GM23248 (cell line): ENCODE measurements around the gene TMEM229A. TPM values are rescaled to one million over a fixed set of nuclear protein-coding genes. Genes with fewer than 3 reads are reported as not detected.

Experiments
- DNase-seq: peaks from one replicate; pipeline ENCODE4 v3.0.0-alpha.2; 2015
- H2AFZ ChIP-seq: fragments of 200-600 bp; sonication (generic); 2 replicates; pipeline ENCODE4 v1.6.1; 2016; ENCODE audit warnings: antibody characterized with exemption
- H3F3A ChIP-seq: fragments of 200-600 bp; sonication (generic); 2 replicates; pipeline ENCODE4 v1.6.1; 2016; ENCODE audit warnings: mild to moderate bottlenecking, antibody characterized with exemption, mixed run types; ENCODE audit not compliant: insufficient read depth
- H3K27ac ChIP-seq: fragments of 200-600 bp; sonication (generic); 2 replicates; pipeline ENCODE4 v1.5.1; 2016; ENCODE audit warnings: mild to moderate bottlenecking
- H3K27me3 ChIP-seq: fragments of 200-600 bp; sonication (generic); replicated peaks from 2 replicates; pipeline ENCODE4 v1.6.1; 2016; ENCODE audit warnings: mild to moderate bottlenecking; ENCODE audit not compliant: insufficient read depth
- H3K36me3 ChIP-seq: fragments of 200-600 bp; sonication (generic); 2 replicates; pipeline ENCODE4 v1.6.1; 2016; ENCODE audit warnings: low read depth, mild to moderate bottlenecking
- H3K4me1 ChIP-seq: fragments of 200-600 bp; sonication (generic); 2 replicates; pipeline ENCODE4 v1.6.1; 2016; ENCODE audit warnings: mild to moderate bottlenecking; ENCODE audit not compliant: insufficient read depth
- H3K4me2 ChIP-seq: fragments of 200-600 bp; sonication (generic); one replicate; pipeline ENCODE4 v1.6.1; 2016; ENCODE audit warnings: mild to moderate bottlenecking; ENCODE audit not compliant: unreplicated experiment
- H3K4me3 ChIP-seq: fragments of 200-600 bp; sonication (generic); 2 replicates; pipeline ENCODE4 v1.5.1; 2016; ENCODE audit warnings: mild to moderate bottlenecking
- H3K79me2 ChIP-seq: fragments of 200-600 bp; sonication (generic); 2 replicates; pipeline ENCODE4 v1.6.1; 2016; ENCODE audit warnings: mild to moderate bottlenecking; ENCODE audit not compliant: insufficient read depth
- H3K9ac ChIP-seq: fragments of 200-600 bp; sonication (generic); 2 replicates; pipeline ENCODE4 v1.6.1; 2016; ENCODE audit warnings: mild to moderate bottlenecking
- H3K9me2 ChIP-seq: fragments of 200-600 bp; sonication (generic); 2 replicates; pipeline ENCODE4 v1.6.1; 2016; ENCODE audit warnings: mixed run types, mild to moderate bottlenecking, moderate library complexity; ENCODE audit not compliant: insufficient read depth
- H3K9me3 ChIP-seq: fragments of 200-600 bp; sonication (generic); one replicate; pipeline ENCODE4 v1.6.1; 2017; ENCODE audit warnings: low read depth
- H4K20me1 ChIP-seq: fragments of 200-600 bp; sonication (generic); 2 replicates; pipeline ENCODE4 v1.6.0; 2016; ENCODE audit not compliant: insufficient read depth
- EZH2 ChIP-seq: fragments of 200-600 bp; sonication (generic); IDR thresholded peaks from 2 replicates; pipeline ENCODE4 v1.6.1; 2018; ENCODE audit warnings: antibody characterized with exemption, mild to moderate bottlenecking; ENCODE audit not compliant: insufficient read depth, poor library complexity, severe bottlenecking
- EZH2phosphoT487 ChIP-seq: fragments of 200-600 bp; sonication (generic); IDR thresholded peaks from 2 replicates; pipeline ENCODE4 v1.6.1; 2018; ENCODE audit warnings: antibody characterized with exemption, moderate library complexity, mild to moderate bottlenecking, low read depth; ENCODE audit not compliant: insufficient read depth
- WGBS, 2 experiments: methylation state at CpG; one replicate each; pipeline ENCODE4 v1.1.6; 2015 to 2017; ENCODE audit warnings: low lambda C conversion rate in 2 of 2, low coverage in 1 of 2; ENCODE audit errors: missing lambda C conversion rate in 2 of 2; 5-methylcytosine and 5-hydroxymethylcytosine counted together
- in situ Hi-C: fragments of 300-500 bp; cut with MboI; formaldehyde crosslinking; loops from 2 replicates; pipeline ENCODE4 v1.15.0; 2020
- polyA plus RNA-seq: library from polyadenylated mRNA; unstranded; fragments of >200 nt; fragmentation: Nextera tagmentation; extraction: Ambion mirVana; gene quantifications from 2 replicates; pipeline ENCODE4 v1.2.1, GENCODE V29; 2016
- total RNA-seq: library from RNA; depleted of rRNA; stranded (reverse); fragments of >200 nt; shearing (Covaris generic); gene quantifications from 2 replicates; pipeline ENCODE4 v1.2.3, GENCODE V29; 2014

Gene TMEM229A
- total and polyA plus RNA-seq, 2 experiments from 2014 or later, result not detected

DNA sequence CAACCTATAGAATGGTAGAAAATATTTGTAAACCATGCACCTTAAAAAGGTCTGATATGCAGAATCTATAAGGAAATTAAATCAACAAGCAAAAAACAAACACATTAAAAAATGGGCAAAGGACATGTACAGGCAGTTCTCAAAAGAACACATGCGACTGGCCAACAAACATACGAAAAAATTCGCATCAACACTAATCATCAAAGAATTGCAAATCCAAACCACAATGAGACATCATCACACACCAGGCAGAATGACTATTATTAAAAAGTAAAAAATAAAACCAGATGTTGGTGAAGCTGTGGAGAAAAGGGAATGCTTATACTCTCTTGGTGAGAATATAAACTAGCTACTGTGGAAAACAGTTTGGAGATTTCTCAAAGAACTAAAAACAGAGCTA lies 33.2 kb downstream of the TMEM229A start:
- Histone ChIP-seq H3K27ac (no peak overlapping the region), H3K79me2 (no peaks in the 10 kb centered on the region), H3K9me3 (no peaks in the 10 kb centered on the region), H3F3A (no peaks in the 10 kb centered on the region), H4K20me1 (no peaks in the 10 kb centered on the region), H3K27me3 (no peaks in the 10 kb centered on the region), H3K4me2 (no peak overlapping the region), H3K9ac (no peak overlapping the region), H3K9me2 (no peaks in the 10 kb centered on the region), H3K4me3 (no peak overlapping the region), H3K36me3 (no peaks in the 10 kb centered on the region), H2AFZ (no peak overlapping the region), H3K4me1 (no peaks in the 10 kb centered on the region)
- 25 to 36% methylated on average over 3 of the region's 3 CpGs for WGBS, 2 experiments
- DNase-seq, result peak; percentile 0
- in situ Hi-C loops, result no loop called here
- TF ChIP-seq EZH2phosphoT487 (no peak), EZH2 (no peak)

- DNase-seq, result no peak
- Histone ChIP-seq H3K27ac (no peak overlapping the region), H3K4me1 (no peaks in the 10 kb centered on the region), H3K36me3 (no peaks in the 10 kb centered on the region), H4K20me1 (no peaks in the 10 kb centered on the region), H3K9ac (no peak overlapping the region), H3K27me3 (no peaks in the 10 kb centered on the region), H3K9me2 (no peaks in the 10 kb centered on the region), H3K4me3 (no peak overlapping the region), H3K79me2 (no peaks in the 10 kb centered on the region), H3K9me3 (no peaks in the 10 kb centered on the region), H2AFZ (no peak overlapping the region), H3K4me2 (no peak overlapping the region), H3F3A (no peaks in the 10 kb centered on the region)
- in situ Hi-C loops, result no loop called here
- TF ChIP-seq EZH2phosphoT487 (no peak), EZH2 (no peak)
- 16 to 21% methylated on average over 5 of the region's 5 CpGs for WGBS, 2 experiments
Observed at GRCh38 chr7:123998921-123999320, 33.9 kb downstream of the TMEM229A start.

GRCh38 chr7:123996327-123996625 lies 36.6 kb downstream of the TMEM229A start:
- in situ Hi-C loops, result no loop called here
- no peaks in the 10 kb centered on the region for H3K9me2 ChIP-seq
- H3K4me3 ChIP-seq, result no peak overlapping the region
- H3K27me3 ChIP-seq, result no peaks in the 10 kb centered on the region
- no peak overlapping the region for H3K27ac ChIP-seq
- H3K36me3 ChIP-seq, result no peaks in the 10 kb centered on the region
- no peaks in the 10 kb centered on the region for H4K20me1 ChIP-seq
- no peaks in the 10 kb centered on the region for H3F3A ChIP-seq
- WGBS, 2 experiments, result 62 to 69% methylated on average over 6 of the region's 6 CpGs
- DNase-seq, result no peak
- no peaks in the 10 kb centered on the region for H3K9me3 ChIP-seq
- no peaks in the 10 kb centered on the region for H3K79me2 ChIP-seq
- no peak overlapping the region for H3K4me2 ChIP-seq
- no peaks in the 10 kb centered on the region for H3K4me1 ChIP-seq
- H2AFZ ChIP-seq, result no peak overlapping the region
- H3K9ac ChIP-seq, result no peak overlapping the region
- TF ChIP-seq EZH2phosphoT487 (no peak), EZH2 (no peak)

GRCh38 chr7:123995617-123996326 lies 37.1 kb downstream of the TMEM229A start:
- Histone ChIP-seq H3K36me3 (no peaks in the 10 kb centered on the region), H3K79me2 (no peaks in the 10 kb centered on the region), H3K4me2 (no peak overlapping the region), H3K9me2 (no peaks in the 10 kb centered on the region), H3K27ac (no peak overlapping the region), H3K4me3 (no peak overlapping the region), H3K27me3 (no peaks in the 10 kb centered on the region), H2AFZ (no peak overlapping the region), H3K9ac (no peak overlapping the region), H4K20me1 (no peaks in the 10 kb centered on the region), H3K9me3 (no peaks in the 10 kb centered on the region), H3F3A (no peaks in the 10 kb centered on the region), H3K4me1 (no peaks in the 10 kb centered on the region)
- in situ Hi-C loops, result no loop called here
- TF ChIP-seq EZH2 (no peak), EZH2phosphoT487 (no peak)
- no peak for DNase-seq
- 43 to 48% methylated on average over 10 of the region's 10 CpGs for WGBS, 2 experiments

DNA sequence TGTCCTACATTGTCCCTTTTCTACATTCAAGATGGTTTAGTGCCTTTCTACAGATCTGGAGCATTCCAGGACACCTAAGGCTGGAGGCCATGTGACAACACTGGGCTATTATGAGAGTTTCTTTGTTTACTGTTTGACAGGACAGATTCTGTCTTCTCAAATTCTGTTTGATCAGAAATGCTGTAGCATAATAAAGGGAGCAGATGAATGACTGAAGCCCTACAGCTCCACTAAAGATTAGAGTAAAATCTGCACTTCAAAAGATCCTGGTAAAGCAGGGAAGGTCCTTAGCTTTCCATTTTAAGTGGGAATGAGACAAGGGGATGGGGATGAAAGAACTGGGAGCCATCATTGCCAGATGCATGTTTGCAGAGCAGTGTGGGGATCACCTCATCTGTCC lies 38.4 kb downstream of the TMEM229A start:
- no peak overlapping the region for H3K4me3 ChIP-seq
- no peak overlapping the region for H2AFZ ChIP-seq
- TF ChIP-seq EZH2 (no peak), EZH2phosphoT487 (no peak)
- no peaks in the 10 kb centered on the region for H3K27me3 ChIP-seq
- H3K9ac ChIP-seq, result no peak overlapping the region
- no peak for DNase-seq
- no peaks in the 10 kb centered on the region for H3K4me1 ChIP-seq
- no peak overlapping the region for H3K27ac ChIP-seq
- H4K20me1 ChIP-seq, result no peaks in the 10 kb centered on the region
- H3K9me3 ChIP-seq, result no peaks in the 10 kb centered on the region
- H3K36me3 ChIP-seq, result no peaks in the 10 kb centered on the region
- H3F3A ChIP-seq, result no peaks in the 10 kb centered on the region
- no peak overlapping the region for H3K4me2 ChIP-seq
- in situ Hi-C loops, result no loop called here
- H3K9me2 ChIP-seq, result no peaks in the 10 kb centered on the region
- H3K79me2 ChIP-seq, result no peaks in the 10 kb centered on the region
